HG02885 (cell line): Measurements from ENCODE around the gene AKT3.
"Not testable (repeated sequence)": the region's sequence is repeated elsewhere in the genome, so short reads cannot be mapped to it uniquely, and the experiment has no call there.

Experiments
- ATAC-seq: cut with Tn5 transposase; IDR thresholded peaks from one replicate; pipeline ENCODE4 v1.9.1; 2021; ENCODE audit warnings: mild to moderate bottlenecking; ENCODE audit not compliant: unreplicated experiment, poor library complexity

AKT3 gene

GRCh38 chr1:243842978-243843511, 7.0 kb downstream of the AKT3 start:
- no peak for ATAC-seq

- no peak for ATAC-seq
Measured at GRCh38 chr1:243842161-243842560, 7.9 kb downstream of the AKT3 start.

GRCh38 chr1:243841507-243841906, 8.5 kb downstream of the AKT3 start:
- no peak for ATAC-seq

GRCh38 chr1:243837907-243838535, 12.0 kb downstream of the AKT3 start:
- ATAC-seq = peak; percentile 97

GRCh38 chr1:243834130-243834529, 15.9 kb downstream of the AKT3 start:
- no peak for ATAC-seq

GRCh38 chr1:243831463-243831862, 18.6 kb downstream of the AKT3 start:
- ATAC-seq = no peak

GRCh38 chr1:243827206-243827605, 22.8 kb downstream of the AKT3 start:
- ATAC-seq = no peak

GRCh38 chr1:243824907-243825306, 25.1 kb downstream of the AKT3 start:
- not testable (repeated sequence) for ATAC-seq

GRCh38 chr1:243821177-243821680, 28.8 kb downstream of the AKT3 start:
- ATAC-seq = no peak

DNA sequence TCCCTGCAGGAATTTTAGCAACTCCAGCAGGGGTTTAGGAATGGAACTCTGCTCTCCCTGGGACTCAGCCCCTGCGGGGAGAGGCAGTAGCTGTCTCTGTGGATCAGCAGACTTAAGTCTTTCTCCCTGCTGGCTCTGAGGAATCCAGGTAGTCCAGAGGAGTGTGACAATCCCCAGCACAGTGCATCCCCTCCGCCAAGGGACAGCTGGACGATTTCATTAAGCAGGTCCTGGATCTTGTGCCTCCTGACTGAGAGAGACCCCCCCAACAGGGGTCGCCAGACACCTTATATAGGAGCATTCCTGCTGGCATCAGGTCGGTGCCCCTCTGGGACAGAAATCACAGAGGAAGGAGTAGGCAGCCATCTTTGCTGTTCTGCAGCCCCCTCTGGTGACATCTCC, 30.6 kb downstream of the AKT3 start:
- no peak for ATAC-seq

DNA sequence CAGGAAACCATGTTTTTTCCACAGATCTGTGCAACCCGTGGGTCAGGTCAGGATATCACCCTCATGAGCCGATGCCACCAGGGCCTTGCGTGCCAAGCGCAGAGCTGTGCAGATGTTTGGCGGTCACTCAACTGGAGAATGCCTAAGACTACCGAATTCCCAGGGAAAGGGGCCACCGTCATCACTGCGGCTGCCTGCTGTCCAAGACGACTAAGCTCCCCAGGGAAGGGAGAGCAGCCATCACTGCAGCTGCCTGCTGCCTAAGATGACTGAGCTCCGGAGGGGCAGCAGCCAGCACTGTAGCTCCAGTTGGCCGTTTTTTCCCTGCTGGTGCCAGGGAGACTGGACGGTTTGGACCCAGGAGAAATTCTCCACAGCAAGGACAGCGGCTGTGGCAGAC, 31.1 kb downstream of the AKT3 start:
- ATAC-seq = no peak

- ATAC-seq = no peak
Measured at GRCh38 chr1:243814718-243815117, 35.3 kb downstream of the AKT3 start.

GRCh38 chr1:243807346-243807745, 42.7 kb downstream of the AKT3 start:
- not testable (repeated sequence) for ATAC-seq

GRCh38 chr1:243806310-243806709, 43.7 kb downstream of the AKT3 start:
- no peak for ATAC-seq

DNA sequence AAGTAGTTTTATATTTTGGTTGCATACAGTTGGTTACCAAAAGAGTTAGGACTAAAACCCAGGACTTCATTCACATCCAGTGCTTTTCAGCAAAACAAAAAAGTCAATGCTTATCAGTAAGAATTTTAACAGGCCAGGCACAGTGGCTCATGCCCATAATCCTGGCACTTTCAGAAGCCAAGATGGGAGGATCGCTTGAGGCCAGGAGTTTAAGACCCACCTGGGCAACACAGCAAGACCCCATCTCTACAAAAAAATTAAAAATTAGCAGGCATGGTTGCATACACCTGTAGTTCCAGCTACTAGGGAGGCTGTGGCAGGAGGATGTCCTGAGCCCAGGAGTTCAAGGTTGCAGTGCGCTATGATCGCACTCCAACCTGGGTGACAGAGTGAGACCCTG, 47.3 kb downstream of the AKT3 start:
- ATAC-seq = no peak

GRCh38 chr1:243801378-243801777, 48.7 kb downstream of the AKT3 start:
- no peak for ATAC-seq

DNA sequence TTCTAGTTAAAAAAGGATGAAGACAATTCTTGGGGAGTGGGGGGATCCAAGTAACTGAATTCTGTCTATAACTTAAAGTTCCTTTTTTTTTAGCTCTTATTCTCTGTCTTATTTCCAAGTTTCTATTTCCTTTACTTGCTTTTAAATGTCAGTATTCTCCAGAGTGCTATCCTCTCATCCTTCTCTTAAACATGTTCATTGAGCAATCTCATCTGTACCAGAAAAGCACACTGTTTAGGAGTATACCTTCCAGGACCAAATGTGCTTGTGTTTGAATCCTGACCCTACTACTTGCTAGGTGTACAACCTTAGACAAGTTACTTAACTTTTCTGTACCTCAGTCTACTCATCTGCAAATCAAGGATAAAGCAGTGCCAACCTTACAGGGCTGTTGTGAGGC, 50.1 kb downstream of the AKT3 start:
- ATAC-seq = no peak

- no peak for ATAC-seq
Measured at GRCh38 chr1:243798726-243799125, 51.3 kb downstream of the AKT3 start.

DNA sequence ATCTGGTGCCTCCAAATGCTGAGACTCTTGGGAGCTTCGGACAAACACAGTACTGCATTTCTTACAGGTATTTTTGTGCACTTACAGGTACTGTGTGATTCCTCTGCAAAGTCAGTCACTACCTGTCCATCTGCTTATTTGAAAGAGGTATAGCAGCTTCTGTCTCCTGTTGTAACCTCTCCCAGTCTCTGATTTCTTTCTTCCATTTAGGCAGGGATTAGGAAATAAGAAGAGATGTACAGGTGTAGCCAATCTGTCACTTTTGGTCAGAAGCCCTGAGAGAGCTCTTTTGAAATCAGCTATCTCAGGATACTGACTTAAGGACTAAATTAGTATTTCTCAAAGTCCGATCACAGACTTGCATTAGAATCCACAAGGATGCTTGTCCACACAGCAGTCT, 54.0 kb downstream of the AKT3 start:
- ATAC-seq = no peak

- ATAC-seq = no peak
Measured at GRCh38 chr1:243793298-243793697, 56.7 kb downstream of the AKT3 start.

- no peak for ATAC-seq
Measured at GRCh38 chr1:243792891-243793290, 57.2 kb downstream of the AKT3 start.

GRCh38 chr1:243792401-243792800, 57.6 kb downstream of the AKT3 start:
- no peak for ATAC-seq
